NCI-H748 treated with DMSO at 0.1 percent for 48 hours (cell line): Measurements from ENCODE around the gene BLOC1S6.

Experiments
- DNase-seq: peaks from one replicate; lab custom pipeline; 2025; lab: John Stamatoyannopoulos, UW

The BLOC1S6 gene

GRCh38 chr15:45588219-45588875, 1.2 kb downstream of the BLOC1S6 start:
- no peak for DNase-seq

GRCh38 chr15:45589256-45589655, 2.1 kb downstream of the BLOC1S6 start:
- no peak for DNase-seq

- no peak for DNase-seq
Observed at GRCh38 chr15:45594319-45594718, 7.1 kb downstream of the BLOC1S6 start.

GRCh38 chr15:45594835-45595530, 7.8 kb downstream of the BLOC1S6 start:
- DNase-seq = no peak

GRCh38 chr15:45603881-45604280, 16.7 kb downstream of the BLOC1S6 start:
- no peak for DNase-seq

GRCh38 chr15:45604326-45604725, 17.1 kb downstream of the BLOC1S6 start:
- no peak for DNase-seq

GRCh38 chr15:45606413-45606812, 19.2 kb downstream of the BLOC1S6 start:
- DNase-seq = no peak

GRCh38 chr15:45606841-45607240, 19.7 kb downstream of the BLOC1S6 start:
- no peak for DNase-seq

- no peak for DNase-seq
Observed at GRCh38 chr15:45611305-45611704, 24.1 kb downstream of the BLOC1S6 start.

GRCh38 chr15:45612790-45613415, 25.7 kb downstream of the BLOC1S6 start:
- DNase-seq = no peak

- no peak for DNase-seq
Observed at GRCh38 chr15:45616901-45617323, 29.7 kb downstream of the BLOC1S6 start.

- DNase-seq = peak; percentile 57
Observed at GRCh38 chr15:45618813-45619212, 31.6 kb downstream of the BLOC1S6 start.

GRCh38 chr15:45628136-45628535, 41.0 kb downstream of the BLOC1S6 start:
- no peak for DNase-seq

GRCh38 chr15:45630917-45631691, 43.9 kb downstream of the BLOC1S6 start:
- DNase-seq = no peak

- no peak for DNase-seq
Observed at GRCh38 chr15:45631776-45632175, 44.6 kb downstream of the BLOC1S6 start.

- no peak for DNase-seq
Observed at GRCh38 chr15:45634432-45635190, 47.4 kb downstream of the BLOC1S6 start, which contains the start of gene SQOR. SQOR (plus strand) TSS chr15:45635029; CDS start chr15:45658924, 23,895 bp downstream.

GRCh38 chr15:45635191-45635638, 48.0 kb downstream of the BLOC1S6 start:
- no peak for DNase-seq

- DNase-seq = no peak
Observed at GRCh38 chr15:45635763-45636292, 48.6 kb downstream of the BLOC1S6 start.

- DNase-seq = no peak
Observed at GRCh38 chr15:45637141-45637540, 50.0 kb downstream of the BLOC1S6 start.

GRCh38 chr15:45637552-45638033, 50.4 kb downstream of the BLOC1S6 start:
- DNase-seq = no peak

- no peak for DNase-seq
Observed at GRCh38 chr15:45640616-45641015, 53.4 kb downstream of the BLOC1S6 start.
